K562 (cell line): Measurements from ENCODE around the gene MPRIP. TPM values are rescaled to one million over a fixed set of nuclear protein-coding genes. Genes with fewer than 3 reads are reported as not detected.

Source experiments
- ATAC-seq: fragments of 200-7000 bp; cut with Tn5 transposase; 3 replicates; pipeline ENCODE4 v1.9.1; 2020; ENCODE audit warnings: moderate library complexity
- BruUV-seq: library from RNA; stranded (reverse); fragments of 400-500 nt; replicated peaks from 2 replicates; lab custom pipeline; 2021; lab: Mats Ljungman, UMichigan
- CTCF ChIA-PET: fragments of 300-600 bp; formaldehyde crosslinking; extraction: SDS; loops from one replicate; lab custom pipeline; 2021; ENCODE audit warnings: low intra/inter-chr PET ratio; lab: Yijun Ruan, JAX
- POLR2A ChIA-PET: fragments of 300-600, 350-650 bp; sonication (Branson Sonifier 250); formaldehyde crosslinking; extraction: SDS; loops from one replicate; lab custom pipeline; 2021; ENCODE audit warnings: antibody characterized with exemption, inconsistent platforms; lab: Yijun Ruan, JAX
- DNase-seq, 4 experiments: peaks; one replicate each; pipeline versions ENCODE4 v3.0.0 to v3.0.0-alpha.2; 2011 to 2018; ENCODE audit warnings: low spot score in 3 of 4, mixed read lengths in 3 of 4; ENCODE audit errors: extremely low read depth in 1 of 4
- FAIRE-seq: peaks from 2 replicates; lab custom pipeline; 2011; peaks lifted over from hg19 to GRCh38; lab: Jason Lieb, UNC
- H2AFZ ChIP-seq: 2 replicates; pipeline ENCODE4 v1.6.0; 2011; ENCODE audit warnings: low read depth, low read length, control low read depth, inconsistent platforms
- H3K27ac ChIP-seq: fragments of 200-600 bp; 3 replicates; pipeline ENCODE4 v1.8.0; 2011; ENCODE audit warnings: low read depth, mild to moderate bottlenecking, control low read depth, inconsistent platforms, low read length, moderate library complexity, mixed read lengths; ENCODE audit errors: extremely low read depth
- H3K27me3 ChIP-seq, 2 experiments: fragments of 300-600 bp in 1 of 2; 2 replicates in 1 of 2; 3 replicates in 1 of 2; pipeline versions ENCODE4 v1.6.0 to v1.8.0; 2011; ENCODE audit warnings: inconsistent platforms in 2 of 2, low read length in 2 of 2, mild to moderate bottlenecking in 1 of 2, mixed read lengths in 1 of 2, moderate library complexity in 1 of 2; ENCODE audit not compliant: control insufficient read depth in 2 of 2, insufficient read depth in 2 of 2
- H3K36me3 ChIP-seq: fragments of 300-600 bp; 3 replicates; pipeline ENCODE4 v1.8.0; 2011; ENCODE audit warnings: mild to moderate bottlenecking, low read length, inconsistent platforms; ENCODE audit not compliant: control insufficient read depth, insufficient read depth
- H3K4me1 ChIP-seq, 2 experiments: fragments of 200-600 bp in 1 of 2; replicated peaks in 1 of 2; 2 replicates in 1 of 2; 3 replicates in 1 of 2; pipeline versions ENCODE4 v1.5.1 to v1.8.0; 2011; ENCODE audit warnings: inconsistent platforms in 2 of 2, low read length in 2 of 2, mild to moderate bottlenecking in 1 of 2, mixed read lengths in 1 of 2, moderate library complexity in 1 of 2; ENCODE audit not compliant: control insufficient read depth in 2 of 2, insufficient read depth in 2 of 2
- H3K4me2 ChIP-seq: 2 replicates; pipeline ENCODE4 v1.6.1; 2011; ENCODE audit warnings: low read length, control low read depth, inconsistent platforms, mixed read lengths; ENCODE audit not compliant: insufficient read depth
- H3K4me3 ChIP-seq: fragments of 200-600 bp; sonication (generic), shearing (Covaris generic); 2 replicates; pipeline ENCODE4 v1.5.1; 2016; ENCODE audit warnings: control low read depth, inconsistent platforms
- H3K79me2 ChIP-seq: fragments of 200-600 bp; 3 replicates; pipeline ENCODE4 v1.8.0; 2011; ENCODE audit warnings: low read length, inconsistent platforms; ENCODE audit not compliant: control insufficient read depth, insufficient read depth
- H3K9ac ChIP-seq, 2 experiments: 2 replicates each; pipeline versions ENCODE4 v1.6.0 to v1.6.1; 2011; ENCODE audit warnings: low read depth in 2 of 2, low read length in 2 of 2, control low read depth in 1 of 2, inconsistent platforms in 1 of 2, mild to moderate bottlenecking in 1 of 2, mixed read lengths in 1 of 2; ENCODE audit not compliant: insufficient read depth in 1 of 2
- H3K9me1 ChIP-seq: one replicate; pipeline ENCODE4 v1.6.0; 2011; ENCODE audit warnings: inconsistent platforms, mild to moderate bottlenecking, low read length, moderate library complexity; ENCODE audit not compliant: control insufficient read depth, insufficient read depth
- H3K9me3 ChIP-seq: replicated peaks from 2 replicates; pipeline ENCODE4 v1.5.1; 2011; ENCODE audit warnings: low read depth, low read length, inconsistent platforms; ENCODE audit not compliant: control insufficient read depth, insufficient read depth
- H4K20me1 ChIP-seq: replicated peaks from 2 replicates; pipeline ENCODE4 v1.6.1; 2011; ENCODE audit warnings: low read length, inconsistent platforms, mixed read lengths; ENCODE audit not compliant: control insufficient read depth, insufficient read depth
- DIDO1 ChIP-seq: fragments of 450-650 bp; IDR thresholded peaks from 2 replicates; pipeline ENCODE4 v1.6.1; 2016; ENCODE audit warnings: low read depth, missing biosample characterization, missing genetic modification characterization
- HMG20B ChIP-seq: fragments of 250-450 bp; sonication (Bioruptor Pico); IDR thresholded peaks from 2 replicates; pipeline ENCODE4 v1.5.0; 2021; ENCODE audit warnings: mild to moderate bottlenecking
- NCOR1 ChIP-seq: fragments of 450-650 bp; IDR thresholded peaks from 2 replicates; pipeline ENCODE4 v1.6.1; 2016; ENCODE audit warnings: mild to moderate bottlenecking, moderate library complexity
- SOX6 ChIP-seq: fragments of 450-650 bp; IDR thresholded peaks from 2 replicates; pipeline ENCODE4 v1.6.1; 2014; ENCODE audit warnings: mild to moderate bottlenecking
- TAL1 ChIP-seq: fragments of 450-650 bp; IDR thresholded peaks from 2 replicates; pipeline ENCODE4 v1.6.1; 2016; ENCODE audit warnings: mild to moderate bottlenecking
- TCF3 ChIP-seq: sonication (generic); formaldehyde crosslinking; IDR thresholded peaks from 2 replicates; pipeline ENCODE4 v1.4.0; 2020; ENCODE audit warnings: mild to moderate bottlenecking, missing genetic modification reagents
- ZMIZ1 ChIP-seq, 2 experiments: fragments of 150-350 bp in 1 of 2; IDR thresholded peaks; 2 replicates each; pipeline ENCODE4 v1.6.1; 2012 to 2016; ENCODE audit warnings: low read depth in 2 of 2, low read length in 2 of 2, mild to moderate bottlenecking in 1 of 2, moderate library complexity in 1 of 2
- ZNF143 ChIP-seq: sonication (generic); formaldehyde crosslinking; IDR thresholded peaks from 2 replicates; pipeline ENCODE4 v1.9.0; 2022; ENCODE audit warnings: mild to moderate bottlenecking, missing genetic modification reagents
- ZNF699 ChIP-seq: fragments of 250-450 bp; sonication (Bioruptor Pico); IDR thresholded peaks from 2 replicates; pipeline ENCODE4 v1.8.0; 2021; ENCODE audit warnings: mild to moderate bottlenecking, moderate library complexity; ENCODE audit not compliant: insufficient replicate concordance
- in situ Hi-C: fragments of 300-500 bp; cut with MboI; formaldehyde crosslinking; loops from 4 replicates; pipeline ENCODE4 v1.15.0; 2018; ENCODE audit warnings: inconsistent platforms, mixed read lengths
- intact Hi-C: fragments of 100-400 bp; cut with micrococcal nuclease; formaldehyde crosslinking; loops from 2 replicates; pipeline ENCODE4 v1.14.2; 2022
- polyA plus RNA-seq, 8 experiments: library from polyadenylated mRNA; depleted of rRNA in 4 of 8; stranded (reverse) in 5 of 8; unstranded in 3 of 8; fragments of >200 nt; fragmentation: Nextera tagmentation in 2 of 8; fragmentation: Illumina TruSeq in 1 of 8; extraction: Ambion mirVana in 2 of 8; extraction: Trizol in 1 of 8; gene quantifications; 2 replicates each; pipeline versions ENCODE4 v1.2.1 to v1.2.3, GENCODE V29; 2011 to 2014; ENCODE audit warnings: inconsistent platforms in 1 of 8, missing spikeins in 1 of 8
- total RNA-seq, 7 experiments: library from RNA; depleted of rRNA in 6 of 7; stranded (reverse); fragments of >200 nt in 6 of 7; fragmentation: Illumina TruSeq in 2 of 7; extraction: Trizol in 2 of 7; gene quantifications; 2 replicates each; pipeline versions ENCODE4 v1.2.1 to v1.2.3, GENCODE V29; 2011 to 2021; ENCODE audit warnings: low replicate concordance in 1 of 7
- TF ChIP-seq, protein P1 (sequence below): fragments of 450-650 bp; IDR thresholded peaks from 2 replicates; pipeline ENCODE4 v1.6.1; 2016; ENCODE audit warnings: low read depth

MPRIP gene
- total and polyA plus RNA-seq, 9 of the 15 experiments (the other 6 are each of a cell fraction or from before 2014, with no cell fraction given): 10.0 to 72.6 (median 30.1) TPM

GRCh38 chr17:17034026-17034425, 8.2 kb upstream of the MPRIP start (continued):
- no peak for TF ChIP-seq ZMIZ1 (IDR thresholded peaks at IDR 0.05; ENCODE audit: low read depth in 2 of 2, low read length in 2 of 2)
- no peak for TF ChIP-seq HMG20B (CRISPR knock-in tag)
- TF ChIP-seq ZNF143 (CRISPR knock-in tag): no peak

DNA sequence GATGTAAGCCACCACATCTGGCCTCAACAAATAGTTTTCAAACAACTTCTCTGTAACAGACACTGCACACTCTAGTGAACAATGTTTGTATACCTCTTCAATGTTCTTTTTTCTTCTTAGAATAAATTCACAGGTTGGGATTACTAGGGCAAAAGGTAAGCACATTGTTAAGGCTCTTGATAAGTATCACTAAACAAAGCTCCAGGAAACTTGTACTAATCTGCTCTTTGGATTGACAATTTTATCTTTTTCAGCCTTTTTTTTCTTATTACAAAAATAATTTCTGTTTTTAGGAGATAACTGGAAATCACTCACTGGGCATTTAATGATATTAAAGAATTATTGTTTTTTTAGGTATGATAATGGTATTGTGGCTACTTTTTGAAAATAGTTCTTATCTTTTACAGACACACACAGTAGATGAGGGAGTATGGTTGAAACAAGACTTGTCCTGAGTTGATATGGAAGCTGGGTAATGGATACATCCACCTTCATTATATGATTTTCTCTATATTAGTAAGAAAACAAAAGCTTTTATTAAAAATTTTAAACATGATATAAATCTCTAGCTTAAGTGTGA, 7.7 kb upstream of the MPRIP start:
- H3K4me1 ChIP-seq: peaks cover 18 to 23% of the 10 kb centered on the region in 2 experiments; a peak in 4 of 5 replicates
- H3K4me2 ChIP-seq: no peak overlapping the region
- no peak overlapping the region for H2AFZ ChIP-seq
- intact Hi-C loops: no loop called here
- H3K9me3 ChIP-seq: no peaks in the 10 kb centered on the region; the same call in 1 of the 2 replicates
- H3K4me3 ChIP-seq: no peak overlapping the region
- H3K79me2 ChIP-seq: no peaks in the 10 kb centered on the region
- ChIA-PET POLR2A (interaction anchor here (1.0 kb wide), 1 partner anchor 36 kb away, joined by 4 read pairs; no protein-coding TSS in a partner anchor), CTCF (no interaction called here)
- no TSS peak for BruUV-seq
- H3K9me1 ChIP-seq: no peaks in the 10 kb centered on the region
- no peak overlapping the region for H3K27ac ChIP-seq
- H3K36me3 ChIP-seq: no peaks in the 10 kb centered on the region
- H3K27me3 ChIP-seq: no peaks in the 10 kb centered on the region
- no peak for ATAC-seq
- no peak for FAIRE-seq
- no peaks in the 10 kb centered on the region for H4K20me1 ChIP-seq
- in situ Hi-C loops: no loop called here
- no peak for DNase-seq
- H3K9ac ChIP-seq: no peak overlapping the region
- TF ChIP-seq SOX6 (peak; percentile 56), TCF3 (CRISPR knock-in tag) (peak; percentile 48), TAL1 (peak; percentile 62), ZNF699 (CRISPR knock-in tag) (no peak), NCOR1 (peak; percentile 34; the same call in 1 of the 2 replicates), DIDO1 (tag) (no peak)
- TF ChIP-seq, protein P1, sequence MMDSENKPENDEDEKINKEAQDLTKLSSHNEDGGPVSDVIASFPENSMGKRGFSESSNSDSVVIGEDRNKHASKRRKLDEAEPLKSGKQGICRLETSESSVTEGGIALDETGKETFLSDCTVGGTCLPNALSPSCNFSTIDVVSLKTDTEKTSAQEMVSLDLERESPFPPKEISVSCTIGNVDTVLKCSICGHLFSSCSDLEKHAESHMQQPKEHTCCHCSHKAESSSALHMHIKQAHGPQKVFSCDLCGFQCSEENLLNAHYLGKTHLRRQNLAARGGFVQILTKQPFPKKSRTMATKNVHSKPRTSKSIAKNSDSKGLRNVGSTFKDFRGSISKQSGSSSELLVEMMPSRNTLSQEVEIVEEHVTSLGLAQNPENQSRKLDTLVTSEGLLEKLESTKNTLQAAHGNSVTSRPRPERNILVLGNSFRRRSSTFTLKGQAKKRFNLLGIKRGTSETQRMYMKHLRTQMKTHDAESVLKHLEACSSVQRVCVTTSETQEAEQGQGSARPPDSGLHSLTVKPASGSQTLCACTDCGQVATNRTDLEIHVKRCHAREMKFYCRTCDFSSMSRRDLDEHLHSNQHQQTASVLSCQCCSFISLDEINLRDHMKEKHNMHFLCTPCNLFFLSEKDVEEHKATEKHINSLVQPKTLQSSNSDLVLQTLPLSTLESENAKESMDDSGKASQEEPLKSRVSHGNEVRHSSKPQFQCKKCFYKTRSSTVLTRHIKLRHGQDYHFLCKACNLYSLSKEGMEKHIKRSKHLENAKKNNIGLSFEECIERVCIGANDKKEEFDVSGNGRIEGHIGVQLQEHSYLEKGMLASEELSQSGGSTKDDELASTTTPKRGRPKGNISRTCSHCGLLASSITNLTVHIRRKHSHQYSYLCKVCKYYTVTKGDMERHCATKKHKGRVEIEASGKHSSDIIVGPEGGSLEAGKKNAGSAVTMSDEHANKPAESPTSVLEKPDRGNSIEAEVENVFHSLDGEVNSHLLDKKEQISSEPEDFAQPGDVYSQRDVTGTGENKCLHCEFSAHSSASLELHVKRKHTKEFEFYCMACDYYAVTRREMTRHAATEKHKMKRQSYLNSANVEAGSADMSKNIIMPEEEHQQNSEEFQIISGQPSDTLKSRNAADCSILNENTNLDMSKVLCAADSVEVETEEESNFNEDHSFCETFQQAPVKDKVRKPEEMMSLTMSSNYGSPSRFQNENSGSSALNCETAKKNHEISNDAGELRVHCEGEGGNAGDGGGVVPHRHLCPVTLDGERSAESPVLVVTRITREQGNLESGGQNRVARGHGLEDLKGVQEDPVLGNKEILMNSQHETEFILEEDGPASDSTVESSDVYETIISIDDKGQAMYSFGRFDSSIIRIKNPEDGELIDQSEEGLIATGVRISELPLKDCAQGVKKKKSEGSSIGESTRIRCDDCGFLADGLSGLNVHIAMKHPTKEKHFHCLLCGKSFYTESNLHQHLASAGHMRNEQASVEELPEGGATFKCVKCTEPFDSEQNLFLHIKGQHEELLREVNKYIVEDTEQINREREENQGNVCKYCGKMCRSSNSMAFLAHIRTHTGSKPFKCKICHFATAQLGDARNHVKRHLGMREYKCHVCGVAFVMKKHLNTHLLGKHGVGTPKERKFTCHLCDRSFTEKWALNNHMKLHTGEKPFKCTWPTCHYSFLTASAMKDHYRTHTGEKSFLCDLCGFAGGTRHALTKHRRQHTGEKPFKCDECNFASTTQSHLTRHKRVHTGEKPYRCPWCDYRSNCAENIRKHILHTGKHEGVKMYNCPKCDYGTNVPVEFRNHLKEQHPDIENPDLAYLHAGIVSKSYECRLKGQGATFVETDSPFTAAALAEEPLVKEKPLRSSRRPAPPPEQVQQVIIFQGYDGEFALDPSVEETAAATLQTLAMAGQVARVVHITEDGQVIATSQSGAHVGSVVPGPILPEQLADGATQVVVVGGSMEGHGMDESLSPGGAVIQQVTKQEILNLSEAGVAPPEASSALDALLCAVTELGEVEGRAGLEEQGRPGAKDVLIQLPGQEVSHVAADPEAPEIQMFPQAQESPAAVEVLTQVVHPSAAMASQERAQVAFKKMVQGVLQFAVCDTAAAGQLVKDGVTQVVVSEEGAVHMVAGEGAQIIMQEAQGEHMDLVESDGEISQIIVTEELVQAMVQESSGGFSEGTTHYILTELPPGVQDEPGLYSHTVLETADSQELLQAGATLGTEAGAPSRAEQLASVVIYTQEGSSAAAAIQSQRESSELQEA: no peak
